Measurements from ENCODE around the gene PAM. TPM values are rescaled to one million over a fixed set of nuclear protein-coding genes. Genes with fewer than 3 reads are reported as not detected.

Gene PAM
- total RNA-seq, 3 donors from 2014 or later, result 159 to 227 (median 193) TPM

DNA sequence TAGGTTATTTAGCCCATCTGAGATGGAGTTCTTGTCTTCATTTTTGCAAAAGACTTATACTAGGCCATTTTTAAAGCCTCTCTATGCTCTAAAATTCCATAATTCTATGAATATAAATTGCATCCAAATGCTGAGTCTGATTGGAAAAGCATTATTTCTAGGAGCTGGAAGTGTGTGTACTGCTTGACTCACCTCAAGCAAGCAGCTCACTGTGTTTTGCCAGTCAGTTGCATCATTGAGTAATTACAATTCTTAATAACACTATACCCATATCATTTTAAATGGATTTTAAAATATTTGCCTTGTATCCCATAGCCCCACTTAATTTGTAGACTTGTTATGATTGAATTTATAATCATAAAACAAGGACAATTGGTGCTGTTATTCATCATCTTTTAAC is 161.0 kb downstream of the PAM start:
- Histone ChIP-seq H3K27ac (no peak overlapping the region), H3K4me3 (no peak overlapping the region)

DNA sequence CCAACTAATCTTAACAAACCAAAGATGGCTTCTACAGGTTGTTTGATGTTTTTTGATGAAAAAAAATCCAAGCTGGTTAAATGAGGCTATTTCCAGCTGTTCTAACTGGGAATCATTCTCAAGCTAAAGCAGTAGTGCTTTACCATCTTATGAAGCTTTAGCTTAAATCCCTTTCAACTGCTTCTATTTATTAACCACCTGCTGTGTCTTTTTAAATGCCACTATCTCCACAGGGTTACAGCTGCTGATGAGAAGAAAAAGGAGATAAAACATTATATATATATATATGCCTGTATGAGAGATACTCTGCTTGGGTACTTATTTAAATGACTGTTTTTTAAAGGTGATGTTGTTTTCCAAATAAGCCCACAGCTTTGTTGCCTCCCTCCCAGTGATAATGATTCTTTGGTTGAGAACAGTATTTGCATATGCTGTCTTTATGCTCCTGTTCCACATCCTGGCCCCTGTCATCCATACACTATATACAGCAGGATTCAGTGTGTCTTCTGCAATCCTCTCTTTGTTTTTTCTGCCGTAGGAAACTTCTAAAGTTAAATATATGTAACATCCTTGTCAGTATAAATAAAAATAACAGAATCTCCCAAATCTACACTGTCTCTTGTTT is 164.0 kb downstream of the PAM start:
- H3K27ac ChIP-seq, result no peak overlapping the region
- no peak overlapping the region for H3K4me3 ChIP-seq
- no peaks in the 10 kb centered on the region for H3K27me3 ChIP-seq
- intact Hi-C loops (cut with DNase I; ENCODE audit: low total_unique reads), result no loop called here
- no peak for DNase-seq (ENCODE audit: low spot score in 2 of 2)
- TF ChIP-seq, protein P1, sequence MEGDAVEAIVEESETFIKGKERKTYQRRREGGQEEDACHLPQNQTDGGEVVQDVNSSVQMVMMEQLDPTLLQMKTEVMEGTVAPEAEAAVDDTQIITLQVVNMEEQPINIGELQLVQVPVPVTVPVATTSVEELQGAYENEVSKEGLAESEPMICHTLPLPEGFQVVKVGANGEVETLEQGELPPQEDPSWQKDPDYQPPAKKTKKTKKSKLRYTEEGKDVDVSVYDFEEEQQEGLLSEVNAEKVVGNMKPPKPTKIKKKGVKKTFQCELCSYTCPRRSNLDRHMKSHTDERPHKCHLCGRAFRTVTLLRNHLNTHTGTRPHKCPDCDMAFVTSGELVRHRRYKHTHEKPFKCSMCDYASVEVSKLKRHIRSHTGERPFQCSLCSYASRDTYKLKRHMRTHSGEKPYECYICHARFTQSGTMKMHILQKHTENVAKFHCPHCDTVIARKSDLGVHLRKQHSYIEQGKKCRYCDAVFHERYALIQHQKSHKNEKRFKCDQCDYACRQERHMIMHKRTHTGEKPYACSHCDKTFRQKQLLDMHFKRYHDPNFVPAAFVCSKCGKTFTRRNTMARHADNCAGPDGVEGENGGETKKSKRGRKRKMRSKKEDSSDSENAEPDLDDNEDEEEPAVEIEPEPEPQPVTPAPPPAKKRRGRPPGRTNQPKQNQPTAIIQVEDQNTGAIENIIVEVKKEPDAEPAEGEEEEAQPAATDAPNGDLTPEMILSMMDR (IDR thresholded peaks at IDR 0.05), result no peak
- no peak for TF ChIP-seq POLR2A (IDR thresholded peaks at IDR 0.05)
- no peak for TF ChIP-seq POLR2AphosphoS5 (IDR thresholded peaks at IDR 0.05)
- H3K4me1 ChIP-seq, result no peaks in the 10 kb centered on the region
- H3K36me3 ChIP-seq, result no peaks in the 10 kb centered on the region
- H3K9me3 ChIP-seq, result no peaks in the 10 kb centered on the region

More for the DNA sequence above, 161.0 kb downstream of the PAM start:
- intact Hi-C loops (cut with DNase I; ENCODE audit: low total_unique reads), result no loop called here
- H3K36me3 ChIP-seq, result no peaks in the 10 kb centered on the region
- H3K9me3 ChIP-seq, result no peaks in the 10 kb centered on the region
- peaks cover 0 to 9% of the 10 kb centered on the region in 2 donors for H3K4me1 ChIP-seq
- no peak for DNase-seq (ENCODE audit: low spot score in 2 of 2)
- H3K27me3 ChIP-seq, result no peaks in the 10 kb centered on the region
- TF ChIP-seq, protein P1 (IDR thresholded peaks at IDR 0.05), result no peak
- no peak for TF ChIP-seq POLR2A (IDR thresholded peaks at IDR 0.05)
- no peak for TF ChIP-seq POLR2AphosphoS5 (IDR thresholded peaks at IDR 0.05)

DNA sequence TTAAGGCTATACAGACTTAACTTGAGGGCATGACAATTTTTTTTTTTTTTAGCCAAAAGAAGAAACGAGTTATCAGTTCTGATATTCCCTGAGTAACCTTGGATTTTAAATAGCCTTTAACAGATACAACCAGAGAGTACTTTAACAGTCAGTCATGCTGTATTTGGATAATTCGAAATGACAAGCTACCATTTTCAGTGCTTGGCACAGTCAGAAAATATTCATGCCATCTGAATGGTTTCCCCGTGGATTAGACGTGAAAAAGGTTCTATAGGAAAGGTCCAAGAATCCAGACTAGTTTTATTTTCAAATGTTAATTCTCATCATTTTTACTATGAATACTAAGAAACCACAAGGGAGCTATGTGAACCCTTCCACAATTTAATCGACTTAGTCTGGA is 165.7 kb downstream of the PAM start:
- H3K27ac ChIP-seq, result no peak overlapping the region
- H3K36me3 ChIP-seq, result no peaks in the 10 kb centered on the region
- no peak for DNase-seq (ENCODE audit: low spot score in 2 of 2)
- no peaks in the 10 kb centered on the region for H3K9me3 ChIP-seq
- no peaks in the 10 kb centered on the region for H3K27me3 ChIP-seq
- intact Hi-C loops (cut with DNase I; ENCODE audit: low total_unique reads), result no loop called here
- no peak overlapping the region for H3K4me3 ChIP-seq
- H3K4me1 ChIP-seq, result no peaks in the 10 kb centered on the region
- TF ChIP-seq POLR2AphosphoS5 (IDR thresholded peaks at IDR 0.05) (no peak), POLR2A (IDR thresholded peaks at IDR 0.05) (no peak)
- TF ChIP-seq, protein P1 (IDR thresholded peaks at IDR 0.05), result no peak

DNA sequence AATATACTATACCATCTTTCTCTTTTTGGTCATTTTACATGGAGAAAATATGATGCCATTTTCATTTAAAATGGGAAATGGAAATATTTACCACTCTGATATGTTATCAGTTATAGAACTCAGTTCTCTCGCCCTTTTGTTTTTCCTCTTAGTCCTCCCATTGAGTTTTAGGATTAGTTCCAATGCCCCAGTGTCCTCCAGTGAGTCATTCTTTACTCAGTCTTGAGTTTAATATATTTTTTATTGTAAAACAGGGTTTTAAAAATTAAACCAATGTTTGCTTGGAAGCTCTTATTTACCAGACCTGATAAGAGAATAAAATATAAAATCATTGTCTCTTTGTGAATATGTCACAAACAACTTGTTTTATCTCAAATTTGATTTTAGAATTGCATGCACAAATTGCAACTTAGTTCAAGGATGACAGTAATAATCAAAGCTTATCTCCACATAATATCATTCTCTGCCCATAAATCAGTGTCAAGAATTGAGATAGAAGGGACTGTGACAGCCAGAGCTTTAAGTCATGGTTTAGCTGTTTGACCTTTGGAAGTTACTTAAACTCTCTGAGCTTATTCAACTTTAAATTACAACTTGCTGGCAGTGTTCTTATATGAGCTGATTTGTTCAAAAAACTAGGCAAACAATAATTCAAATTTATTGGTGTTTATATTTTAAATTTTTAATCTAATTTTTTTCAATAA is 166.4 kb downstream of the PAM start:
- H3K27ac ChIP-seq, result no peak overlapping the region
- no peaks in the 10 kb centered on the region for H3K27me3 ChIP-seq
- H3K4me1 ChIP-seq, result no peaks in the 10 kb centered on the region
- no peaks in the 10 kb centered on the region for H3K9me3 ChIP-seq
- no peak for DNase-seq (ENCODE audit: low spot score in 2 of 2)
- H3K36me3 ChIP-seq, result no peaks in the 10 kb centered on the region
- TF ChIP-seq, protein P1 (IDR thresholded peaks at IDR 0.05), result no peak
- TF ChIP-seq POLR2A (IDR thresholded peaks at IDR 0.05) (no peak), POLR2AphosphoS5 (IDR thresholded peaks at IDR 0.05) (no peak)
- intact Hi-C loops (cut with DNase I; ENCODE audit: low total_unique reads), result no loop called here
- H3K4me3 ChIP-seq, result no peak overlapping the region

DNA sequence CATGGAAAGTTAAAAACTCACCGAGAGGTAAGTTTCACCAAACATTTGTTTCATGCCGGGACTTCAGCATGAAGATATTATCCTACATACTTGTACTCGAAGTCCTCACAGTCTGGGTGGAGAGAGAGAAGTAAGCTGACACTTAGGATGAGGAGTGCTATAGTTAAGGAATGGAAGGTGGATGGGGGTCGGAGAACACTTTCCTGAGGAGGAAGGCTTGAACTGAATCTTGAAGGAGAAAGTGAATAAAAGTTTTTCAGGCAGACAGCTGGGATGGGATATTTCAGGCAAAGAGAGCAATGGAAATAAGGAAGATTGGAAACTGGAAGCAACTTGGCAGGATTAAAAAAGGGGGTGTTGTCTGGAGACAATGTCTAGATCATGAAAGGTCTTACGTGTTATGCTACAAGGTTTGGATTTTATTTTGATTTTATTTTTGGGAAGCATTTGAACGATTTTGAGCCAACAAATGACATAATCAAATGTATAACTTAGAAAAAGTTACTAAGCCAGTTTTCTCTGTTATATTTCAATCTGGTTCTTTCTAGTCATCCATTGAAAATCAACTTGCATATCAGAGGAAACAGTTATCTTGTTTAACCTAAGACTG is 167.1 kb downstream of the PAM start:
- no peak overlapping the region for H3K27ac ChIP-seq
- H3K36me3 ChIP-seq, result no peaks in the 10 kb centered on the region
- no peak for DNase-seq (ENCODE audit: low spot score in 2 of 2)
- H3K4me3 ChIP-seq, result no peak overlapping the region
- H3K27me3 ChIP-seq, result no peaks in the 10 kb centered on the region
- H3K9me3 ChIP-seq, result no peaks in the 10 kb centered on the region
- intact Hi-C loops (cut with DNase I; ENCODE audit: low total_unique reads), result no loop called here
- H3K4me1 ChIP-seq, result no peaks in the 10 kb centered on the region
- no peak for TF ChIP-seq POLR2A (IDR thresholded peaks at IDR 0.05)
- TF ChIP-seq, protein P1 (IDR thresholded peaks at IDR 0.05), result no peak
- no peak for TF ChIP-seq POLR2AphosphoS5 (IDR thresholded peaks at IDR 0.05)

All from breast epithelium (tissue), 4 donors.